ENCODE measurements around the gene SF3B1.

DNA sequence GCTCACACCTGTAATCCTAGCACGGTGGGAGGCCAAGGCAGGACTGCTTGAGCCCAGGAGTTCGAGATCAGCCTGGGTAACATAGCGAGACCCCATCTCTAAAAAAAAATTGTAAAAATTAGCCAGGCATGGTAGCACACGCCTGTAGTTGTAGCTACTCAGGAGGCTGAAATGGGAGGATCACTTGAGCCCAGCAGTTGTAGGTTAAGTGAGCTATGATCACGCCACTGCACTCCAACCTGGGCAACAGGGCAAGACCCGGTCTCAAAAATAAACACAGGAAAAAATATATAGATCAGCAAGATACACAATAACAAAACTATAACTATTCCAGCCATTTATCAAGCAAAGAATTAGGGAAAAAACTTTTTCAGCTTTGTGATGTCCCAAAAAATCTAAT, 3.0 kb downstream of the SF3B1 start:
- TF ChIP-seq CTCF (IDR thresholded peaks at IDR 0.05) (no peak), POLR2A (IDR thresholded peaks at IDR 0.05) (no peak)

All from gastroesophageal sphincter (tissue), 3 donors.